ENCODE data around the gene KIAA0930. TPM values are rescaled to one million over a fixed set of nuclear protein-coding genes. Genes with fewer than 3 reads are reported as not detected.

KIAA0930 gene
- total RNA-seq, 1 donor from 2014 or later, result 55.4 TPM

- DNase-seq (ENCODE audit: low read depth), result no peak
These were observed 3.4 kb downstream of the KIAA0930 start for GRCh38 chr22:45237065-45237990.

DNA sequence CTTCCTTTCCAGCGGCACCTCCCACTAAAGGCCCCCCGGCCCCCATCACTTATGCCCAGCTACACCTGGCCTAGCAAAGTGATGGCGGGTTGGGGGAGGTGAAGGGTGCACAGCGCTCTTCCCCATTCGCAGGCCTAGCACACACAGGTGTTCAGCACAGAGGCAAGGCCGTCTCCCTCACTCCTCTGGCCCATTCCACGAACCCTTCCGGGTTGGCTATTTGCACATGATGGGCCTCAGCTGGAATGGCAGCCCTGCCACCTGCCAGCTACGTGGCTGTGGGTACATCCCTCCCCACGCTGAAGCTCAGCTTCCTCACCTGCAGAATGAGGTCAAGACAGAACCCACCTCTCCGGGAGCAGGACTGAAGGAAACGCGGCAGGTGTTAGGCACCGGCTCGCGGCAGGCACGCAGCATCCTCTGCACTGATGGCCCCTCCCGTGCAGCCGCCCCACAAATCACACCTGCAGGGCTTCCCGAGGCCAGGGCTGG, 4.8 kb downstream of the KIAA0930 start:
- DNase-seq (ENCODE audit: low read depth), result no peak

DNA sequence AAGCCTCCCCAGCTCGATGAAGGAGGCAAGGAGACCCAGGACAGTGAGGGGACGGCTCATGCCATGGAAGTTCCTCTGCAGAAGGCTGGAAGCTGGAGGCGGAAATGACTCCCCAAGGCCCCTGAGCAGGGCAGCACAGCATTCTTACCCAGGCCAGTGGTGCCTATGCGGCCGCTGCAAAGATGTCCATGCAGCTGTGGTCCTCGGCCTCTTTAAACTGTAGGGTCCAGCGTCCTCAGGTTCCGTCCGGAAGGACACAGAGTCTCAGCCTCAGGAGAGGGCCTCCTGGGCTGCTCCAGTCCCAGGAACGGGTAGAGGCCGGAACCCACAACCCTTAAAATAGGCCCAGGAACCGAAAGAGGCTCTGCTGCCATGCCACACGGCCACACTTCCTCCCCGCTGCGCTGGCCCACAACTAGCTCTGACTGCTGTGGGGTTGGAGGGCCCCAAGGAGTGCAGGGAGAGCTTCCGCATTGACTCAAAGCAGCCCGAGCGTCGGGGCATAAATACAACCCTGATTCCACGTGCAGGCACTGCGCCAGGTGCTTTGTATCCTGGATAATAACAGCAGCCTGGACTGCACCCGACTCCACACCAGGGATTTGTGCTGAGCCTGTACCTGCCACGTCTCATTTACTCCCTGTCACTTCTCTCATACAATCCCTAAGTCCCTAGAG, 5.5 kb downstream of the KIAA0930 start:
- DNase-seq (ENCODE audit: low read depth), result no peak

DNA sequence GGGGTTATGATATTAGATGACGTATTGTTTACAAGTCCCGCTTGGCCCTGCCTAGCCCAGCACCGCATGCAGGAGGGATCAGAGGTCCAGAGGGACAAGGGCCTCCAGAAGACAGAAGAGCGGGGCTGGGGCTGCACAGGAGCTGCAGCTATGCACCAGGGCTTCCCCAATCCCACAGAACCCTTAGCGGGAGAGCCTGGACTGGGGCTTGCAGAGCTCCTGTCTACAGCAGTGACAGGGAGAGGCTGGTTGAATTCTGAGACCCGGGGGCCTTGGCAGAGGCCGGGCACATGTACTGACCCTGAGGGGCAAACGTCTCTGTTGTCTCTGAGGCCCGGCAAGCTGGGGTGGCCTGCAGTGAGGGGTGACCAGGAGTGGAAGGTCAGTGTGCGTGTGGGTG, 6.9 kb downstream of the KIAA0930 start:
- no peak for DNase-seq (ENCODE audit: low read depth)

GRCh38 chr22:45233386-45233785, 7.3 kb downstream of the KIAA0930 start:
- DNase-seq (ENCODE audit: low read depth), result no peak

DNA sequence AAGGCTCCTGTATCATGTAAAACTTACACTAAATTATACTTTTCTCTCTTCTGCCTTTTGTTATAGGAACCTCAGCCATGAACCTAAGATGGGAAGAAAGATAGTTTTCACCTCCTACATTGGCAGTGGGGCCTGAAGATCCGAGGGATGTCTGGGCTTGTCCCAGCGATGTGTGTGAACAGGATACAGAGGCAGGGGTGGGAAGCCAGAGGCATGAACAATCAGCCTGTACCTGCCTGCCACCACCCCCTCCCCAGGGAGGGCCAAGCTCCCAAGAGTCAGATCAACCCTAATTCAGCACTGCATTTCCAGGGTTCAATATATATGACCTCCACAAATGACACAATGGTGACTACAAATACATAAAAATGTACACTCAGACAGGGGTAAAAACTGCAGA, 9.4 kb downstream of the KIAA0930 start:
- DNase-seq (ENCODE audit: low read depth), result no peak

DNA sequence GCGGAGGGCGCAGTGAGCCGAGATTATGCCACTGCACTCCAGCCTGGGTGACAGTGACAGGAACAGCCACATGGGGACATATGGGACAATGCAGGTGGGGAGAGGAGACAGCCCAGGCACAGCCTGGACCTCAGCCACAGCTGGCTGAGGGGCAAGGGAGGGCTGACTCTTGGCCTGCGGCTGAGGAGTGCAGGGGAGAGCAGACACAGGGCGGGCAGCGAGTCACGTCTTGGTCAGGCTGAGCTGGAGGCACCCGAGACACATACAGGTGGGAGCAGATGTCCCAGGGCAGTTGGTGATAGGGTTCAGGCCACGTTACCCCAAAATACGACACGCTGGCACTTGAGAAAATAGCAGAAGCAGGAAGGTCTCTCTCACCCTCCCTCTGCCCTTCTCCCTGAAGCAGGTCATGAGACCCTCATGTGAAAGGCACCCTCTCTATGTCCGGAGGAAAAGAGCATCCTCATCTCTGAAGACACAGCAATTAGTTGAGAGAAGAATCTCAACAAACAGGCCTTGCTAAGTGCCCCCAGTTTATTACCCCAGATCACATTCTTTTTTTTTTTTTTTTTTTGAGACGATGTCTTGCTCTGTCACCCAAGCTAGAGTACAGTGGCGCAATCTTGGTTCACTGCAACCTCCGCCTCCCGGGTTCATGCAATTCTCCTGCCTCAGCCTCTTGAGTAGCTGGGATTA, 10.5 kb downstream of the KIAA0930 start:
- DNase-seq (ENCODE audit: low read depth), result no peak

DNA sequence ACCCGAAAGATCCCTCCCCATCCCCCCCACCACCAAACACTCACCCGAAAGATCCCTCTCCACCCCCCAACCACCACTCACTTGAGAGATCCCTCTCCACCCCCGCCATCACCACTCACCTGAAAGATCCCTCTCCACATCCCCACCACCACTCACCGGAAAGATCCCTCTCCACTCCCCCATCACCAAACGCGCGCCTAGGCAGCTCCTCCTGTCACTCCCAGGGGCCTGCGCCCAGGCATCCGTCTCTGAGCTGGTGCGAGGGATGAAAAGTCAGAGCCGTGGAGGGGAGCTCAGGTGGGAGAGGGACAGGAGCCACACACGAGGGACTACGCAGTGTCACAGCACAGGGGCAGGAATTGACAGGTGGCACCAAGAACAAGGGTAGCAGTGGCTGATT, 11.5 kb downstream of the KIAA0930 start:
- DNase-seq (ENCODE audit: low read depth), result no peak

DNA sequence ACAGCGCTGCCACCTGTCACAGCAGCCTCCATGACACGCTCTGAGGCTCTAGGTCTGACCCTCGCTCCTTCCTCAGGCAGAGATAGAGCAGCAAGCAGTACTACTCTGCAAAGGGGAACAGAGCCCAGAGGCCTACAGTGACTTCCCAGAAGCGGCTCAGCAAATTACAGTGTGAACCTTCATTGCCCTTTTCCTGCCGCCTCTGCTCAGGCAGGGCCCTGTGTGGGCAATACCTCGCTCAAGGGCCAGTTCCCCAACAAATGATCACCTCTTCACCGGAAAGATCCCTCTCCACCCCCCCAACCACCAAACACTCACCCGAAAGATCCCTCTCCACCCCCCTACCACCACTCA, 12.3 kb downstream of the KIAA0930 start:
- no peak for DNase-seq (ENCODE audit: low read depth)

- no peak for DNase-seq (ENCODE audit: low read depth)
These were observed 12.9 kb downstream of the KIAA0930 start for GRCh38 chr22:45227645-45228400.

DNA sequence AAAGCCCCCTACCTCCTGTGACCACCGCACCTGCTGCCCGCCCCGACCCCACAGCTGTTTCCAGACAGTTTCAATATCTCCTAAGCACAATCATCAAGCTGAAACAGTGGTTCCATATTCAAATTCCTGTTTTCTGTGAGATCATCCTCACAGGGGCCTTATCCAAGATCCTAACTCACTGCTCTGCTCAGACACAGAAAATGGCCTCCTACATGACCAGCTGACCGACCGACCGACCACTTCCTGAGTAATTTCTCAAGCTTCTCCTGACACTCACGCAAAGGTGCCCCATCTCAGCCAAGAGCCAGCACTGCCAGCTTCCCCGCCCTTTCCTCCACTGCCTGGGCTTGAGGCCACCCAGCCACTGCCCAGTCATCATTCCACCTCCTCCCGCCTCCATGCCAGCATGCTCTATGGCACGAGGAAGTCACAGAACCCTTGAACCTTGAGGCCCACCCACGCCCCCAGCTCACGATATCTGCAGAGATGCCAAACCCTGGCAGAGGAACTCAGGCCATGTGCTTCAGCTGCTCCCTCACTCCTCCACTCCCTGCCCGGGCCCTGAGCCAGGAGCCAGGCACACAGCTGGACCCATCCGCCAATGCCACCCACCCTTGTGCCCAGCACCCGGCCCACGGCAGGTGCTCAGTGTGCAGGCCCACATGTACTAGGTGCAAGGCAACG, 14.0 kb downstream of the KIAA0930 start:
- peak; percentile 36 for DNase-seq (ENCODE audit: low read depth)

DNA sequence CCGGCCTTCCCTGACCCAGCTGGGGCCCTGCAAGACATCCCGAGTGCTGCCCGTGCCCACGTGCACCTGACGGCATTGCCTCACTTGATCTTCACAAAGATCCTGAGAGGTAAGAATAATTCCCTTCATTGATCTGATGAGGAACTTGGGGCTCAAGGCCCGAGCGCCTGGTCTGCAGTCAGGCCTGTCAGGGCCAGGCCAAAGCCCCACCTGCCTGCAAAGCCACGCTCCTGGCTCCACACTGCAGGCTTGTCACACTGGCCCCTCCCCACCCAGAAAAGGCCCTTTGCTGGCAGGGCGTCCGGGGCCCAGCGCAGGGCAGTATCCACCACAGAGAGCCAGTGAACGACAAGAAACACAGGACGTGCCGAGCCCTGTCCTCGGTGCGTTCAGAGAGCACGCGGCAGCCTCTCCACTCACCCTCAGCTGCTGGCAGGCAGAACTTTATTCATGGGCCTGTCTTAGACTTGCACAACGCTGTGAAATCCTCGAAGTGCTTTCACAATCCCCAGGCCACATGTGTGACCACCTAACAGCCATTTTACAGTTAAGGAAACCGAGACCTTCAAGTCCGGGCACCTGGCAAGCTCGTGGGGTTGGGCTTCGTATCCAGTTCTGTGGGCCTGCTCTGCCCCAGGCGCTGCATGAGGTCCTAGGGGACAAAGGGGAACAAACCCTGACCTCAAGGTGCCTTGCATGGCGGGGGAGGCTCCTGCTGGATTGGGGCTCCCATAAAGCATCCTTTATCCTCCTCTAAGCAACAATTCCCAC, 14.8 kb downstream of the KIAA0930 start:
- no peak for DNase-seq (ENCODE audit: low read depth)

- DNase-seq (ENCODE audit: low read depth), result no peak
These were observed 15.5 kb downstream of the KIAA0930 start for GRCh38 chr22:45224988-45225731.

DNA sequence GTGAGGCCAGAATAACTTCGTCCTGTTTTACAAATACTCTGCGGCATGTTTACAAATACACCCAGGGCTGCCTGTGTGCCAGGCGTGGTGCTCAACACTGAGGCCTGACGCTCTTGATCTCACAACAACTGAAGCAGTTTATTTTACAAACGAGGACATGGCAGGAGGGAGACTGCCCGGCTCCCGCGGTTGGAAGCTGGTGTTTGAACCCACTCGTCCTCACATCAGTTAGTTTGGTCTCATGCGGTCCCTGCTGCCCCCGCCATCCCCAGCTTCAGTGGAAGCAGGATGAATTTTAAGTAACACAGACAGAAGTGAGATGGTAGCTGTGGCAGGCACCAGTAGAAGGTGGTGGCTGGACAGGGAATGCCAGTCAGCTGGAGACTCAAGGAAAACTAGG, 16.4 kb downstream of the KIAA0930 start:
- no peak for DNase-seq (ENCODE audit: low read depth)

GRCh38 chr22:45223304-45224117, 17.2 kb downstream of the KIAA0930 start:
- no peak for DNase-seq (ENCODE audit: low read depth)

GRCh38 chr22:45221201-45221600, 19.5 kb downstream of the KIAA0930 start:
- no peak for DNase-seq (ENCODE audit: low read depth)

DNA sequence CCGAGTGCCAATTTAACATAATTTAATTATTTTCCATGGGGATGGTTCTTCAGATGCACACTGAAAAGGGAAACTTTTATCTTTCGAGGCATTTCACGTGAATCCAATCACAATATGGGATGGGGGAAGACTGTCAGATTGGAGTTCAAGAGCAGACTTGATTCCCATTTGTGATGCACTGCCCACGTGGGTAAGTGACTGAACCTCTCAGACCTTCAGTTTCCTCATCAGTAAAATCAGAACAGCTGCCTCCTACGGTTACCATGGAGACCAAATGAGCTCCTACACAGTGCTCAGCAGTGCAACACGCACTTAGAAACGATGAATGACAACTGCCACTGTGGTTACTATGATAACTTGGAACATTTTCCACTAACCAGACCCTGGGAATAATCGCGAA, 21.7 kb downstream of the KIAA0930 start:
- no peak for DNase-seq (ENCODE audit: low read depth)

- no peak for DNase-seq (ENCODE audit: low read depth)
These were observed 22.9 kb downstream of the KIAA0930 start for GRCh38 chr22:45217806-45218205.

- no peak for DNase-seq (ENCODE audit: low read depth)
These were observed 23.3 kb downstream of the KIAA0930 start for GRCh38 chr22:45217345-45217744.
